ENCODE measurements around the gene TOP1.

TOP1 gene

GRCh38 chr20:41169791-41170351, 141.2 kb downstream of the TOP1 start:
- Histone ChIP-seq H3K4me1 (peaks cover 0 to 30% (median 28%) of the 10 kb centered on the region in 4 donors), H3K27me3 (no peaks in the 10 kb centered on the region), H3K4me3 (no peak overlapping the region), H3K36me3 (peaks cover 60 to 88% (median 78%) of the 10 kb centered on the region in 3 donors), H3K9me3 (no peaks in the 10 kb centered on the region), H3K27ac (peak overlapping the region; percentile 10 to 83)
- peak; percentile 19 to 61 for DNase-seq
- intact Hi-C loops (cut with DNase I; ENCODE audit: low total_unique reads), result no loop called here
- no peak for TF ChIP-seq CTCF (IDR thresholded peaks at IDR 0.05)

GRCh38 chr20:41170386-41171105, 141.9 kb downstream of the TOP1 start:
- peak overlapping the region; percentile 10 to 83 for H3K27ac ChIP-seq
- H3K4me3 ChIP-seq, result no peak overlapping the region
- peaks cover 53 to 81% (median 72%) of the 10 kb centered on the region in 3 donors for H3K36me3 ChIP-seq
- H3K9me3 ChIP-seq, result no peaks in the 10 kb centered on the region
- TF ChIP-seq CTCF (IDR thresholded peaks at IDR 0.05), result no peak
- no peaks in the 10 kb centered on the region for H3K27me3 ChIP-seq
- intact Hi-C loops (cut with DNase I; ENCODE audit: low total_unique reads), result no loop called here
- DNase-seq, result peak; percentile 17 to 55
- peaks cover 0 to 37% (median 35%) of the 10 kb centered on the region in 4 donors for H3K4me1 ChIP-seq

- H3K27me3 ChIP-seq, result no peaks in the 10 kb centered on the region
- no peaks in the 10 kb centered on the region for H3K9me3 ChIP-seq
- H3K27ac ChIP-seq, result peak overlapping the region; percentile 73 to 83
- no peak overlapping the region for H3K4me3 ChIP-seq
- no peak for TF ChIP-seq CTCF (IDR thresholded peaks at IDR 0.05)
- DNase-seq, result peak; percentile 16 to 51
- H3K36me3 ChIP-seq, result peaks cover 40 to 70% (median 68%) of the 10 kb centered on the region in 3 donors
- intact Hi-C loops (cut with DNase I; ENCODE audit: low total_unique reads), result loop anchor here (2.0 kb wide), 2 partner anchors 61 to 169 kb away; partner anchors contain the start of gene LPIN3
- peaks cover 0 to 50% (median 48%) of the 10 kb centered on the region in 4 donors for H3K4me1 ChIP-seq
Measured at GRCh38 chr20:41171736-41172295, 143.2 kb downstream of the TOP1 start.

- Histone ChIP-seq H3K4me3 (no peak overlapping the region), H3K27ac (peak overlapping the region; percentile 73 to 83), H3K27me3 (no peaks in the 10 kb centered on the region), H3K36me3 (peaks cover 33 to 69% (median 65%) of the 10 kb centered on the region in 3 donors), H3K9me3 (no peaks in the 10 kb centered on the region), H3K4me1 (peaks cover 0 to 57% (median 55%) of the 10 kb centered on the region in 4 donors)
- no peak for TF ChIP-seq CTCF (IDR thresholded peaks at IDR 0.05)
- intact Hi-C loops (cut with DNase I; ENCODE audit: low total_unique reads), result loop anchor here (2.0 kb wide), 2 partner anchors 60 to 168 kb away; partner anchors contain the start of gene LPIN3
- peak; percentile 42 to 69 for DNase-seq
Measured at GRCh38 chr20:41172296-41173140, 143.9 kb downstream of the TOP1 start.

- peak overlapping the region; percentile 73 to 83 for H3K27ac ChIP-seq
- intact Hi-C loops (cut with DNase I; ENCODE audit: low total_unique reads), result loop anchor here (2.0 kb wide), 2 partner anchors 60 to 168 kb away; partner anchors contain the start of gene LPIN3
- H3K9me3 ChIP-seq, result no peaks in the 10 kb centered on the region
- H3K27me3 ChIP-seq, result no peaks in the 10 kb centered on the region
- TF ChIP-seq CTCF (IDR thresholded peaks at IDR 0.05), result peak; percentile 97
- H3K4me3 ChIP-seq, result no peak overlapping the region
- H3K36me3 ChIP-seq, result peaks cover 29 to 64% (median 58%) of the 10 kb centered on the region in 3 donors
- H3K4me1 ChIP-seq, result peaks cover 0 to 64% (median 62%) of the 10 kb centered on the region in 4 donors
- peak; percentile 90 to 93 for DNase-seq
Measured at GRCh38 chr20:41173161-41173721, 144.6 kb downstream of the TOP1 start.

Measured in tibial artery (tissue), 4 donors.